Fibroblast of the aortic adventitia (primary cell): ENCODE results near the gene BTAF1. TPM values are rescaled to one million over a fixed set of nuclear protein-coding genes. Genes with fewer than 3 reads are reported as not detected.

Experiments
- DNase-seq: peaks from one replicate; pipeline ENCODE4 v3.0.0-alpha.2; 2010; ENCODE audit warnings: low read depth
- H3K4me3 ChIP-seq: 2 replicates; pipeline ENCODE4 v1.5.1; 2011; ENCODE audit warnings: low read depth, mild to moderate bottlenecking, control low read depth, low read length, moderate library complexity
- total RNA-seq: library from RNA; depleted of rRNA; stranded (reverse); fragments of >200 nt; gene quantifications from 2 replicates; pipeline ENCODE4 v1.2.3, GENCODE V29; 2012; ENCODE audit warnings: low replicate concordance
- TF ChIP-seq, protein P1 (sequence below): IDR thresholded peaks from 2 replicates; pipeline ENCODE4 v1.5.1; 2011; ENCODE audit warnings: mild to moderate bottlenecking, low read length, control low read depth, inconsistent platforms; ENCODE audit not compliant: insufficient read depth

The BTAF1 gene
- total RNA-seq, 1 donor: 43.0 TPM

DNA sequence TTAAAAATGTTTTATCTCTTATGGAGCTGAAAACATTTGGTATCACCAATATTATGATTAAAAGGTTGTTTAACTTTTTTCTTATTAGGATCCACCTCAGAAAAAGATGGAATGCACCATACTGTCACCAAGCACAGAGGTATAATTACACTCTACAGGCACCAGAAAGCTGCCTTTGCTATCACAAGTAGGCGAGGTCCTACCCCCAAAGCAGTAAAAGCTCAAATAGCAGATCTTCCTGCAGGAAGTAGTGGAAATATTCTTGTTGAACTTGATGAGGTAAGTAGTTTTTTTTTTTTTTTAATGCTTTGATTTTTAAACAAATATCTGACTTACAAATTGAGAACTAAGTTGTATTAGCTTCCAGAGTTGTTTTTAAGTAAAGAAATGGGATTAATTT lies 68.5 kb downstream of the BTAF1 start:
- H3K4me3 ChIP-seq: no peak overlapping the region
- TF ChIP-seq, protein P1, sequence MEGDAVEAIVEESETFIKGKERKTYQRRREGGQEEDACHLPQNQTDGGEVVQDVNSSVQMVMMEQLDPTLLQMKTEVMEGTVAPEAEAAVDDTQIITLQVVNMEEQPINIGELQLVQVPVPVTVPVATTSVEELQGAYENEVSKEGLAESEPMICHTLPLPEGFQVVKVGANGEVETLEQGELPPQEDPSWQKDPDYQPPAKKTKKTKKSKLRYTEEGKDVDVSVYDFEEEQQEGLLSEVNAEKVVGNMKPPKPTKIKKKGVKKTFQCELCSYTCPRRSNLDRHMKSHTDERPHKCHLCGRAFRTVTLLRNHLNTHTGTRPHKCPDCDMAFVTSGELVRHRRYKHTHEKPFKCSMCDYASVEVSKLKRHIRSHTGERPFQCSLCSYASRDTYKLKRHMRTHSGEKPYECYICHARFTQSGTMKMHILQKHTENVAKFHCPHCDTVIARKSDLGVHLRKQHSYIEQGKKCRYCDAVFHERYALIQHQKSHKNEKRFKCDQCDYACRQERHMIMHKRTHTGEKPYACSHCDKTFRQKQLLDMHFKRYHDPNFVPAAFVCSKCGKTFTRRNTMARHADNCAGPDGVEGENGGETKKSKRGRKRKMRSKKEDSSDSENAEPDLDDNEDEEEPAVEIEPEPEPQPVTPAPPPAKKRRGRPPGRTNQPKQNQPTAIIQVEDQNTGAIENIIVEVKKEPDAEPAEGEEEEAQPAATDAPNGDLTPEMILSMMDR: no peak
- DNase-seq: no peak

DNA sequence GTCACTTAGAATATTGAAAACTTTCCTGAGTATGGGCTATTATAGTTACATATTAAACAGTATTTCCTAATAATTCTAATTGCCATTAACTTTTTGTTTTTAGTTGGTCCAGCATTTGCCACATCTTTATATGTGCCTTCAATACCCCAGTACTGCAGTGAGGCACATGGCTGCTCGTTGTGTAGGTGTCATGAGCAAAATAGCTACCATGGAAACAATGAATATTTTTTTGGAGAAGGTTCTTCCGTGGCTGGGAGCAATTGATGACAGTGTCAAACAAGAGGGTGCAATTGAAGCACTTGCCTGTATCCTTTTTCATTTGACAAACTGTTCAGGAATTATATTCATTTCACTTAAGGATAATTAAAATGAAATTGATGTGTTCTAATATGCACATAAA lies 72.7 kb downstream of the BTAF1 start:
- H3K4me3 ChIP-seq: no peak overlapping the region
- no peak for DNase-seq
- TF ChIP-seq, protein P1: no peak

- no peak overlapping the region for H3K4me3 ChIP-seq
- DNase-seq: no peak
- TF ChIP-seq, protein P1: no peak
Measured at GRCh38 chr10:92001581-92001980, 78.0 kb downstream of the BTAF1 start.

- DNase-seq: no peak
- H3K4me3 ChIP-seq: no peak overlapping the region
- TF ChIP-seq, protein P1: no peak
Measured at GRCh38 chr10:92001995-92002394, 78.4 kb downstream of the BTAF1 start.

DNA sequence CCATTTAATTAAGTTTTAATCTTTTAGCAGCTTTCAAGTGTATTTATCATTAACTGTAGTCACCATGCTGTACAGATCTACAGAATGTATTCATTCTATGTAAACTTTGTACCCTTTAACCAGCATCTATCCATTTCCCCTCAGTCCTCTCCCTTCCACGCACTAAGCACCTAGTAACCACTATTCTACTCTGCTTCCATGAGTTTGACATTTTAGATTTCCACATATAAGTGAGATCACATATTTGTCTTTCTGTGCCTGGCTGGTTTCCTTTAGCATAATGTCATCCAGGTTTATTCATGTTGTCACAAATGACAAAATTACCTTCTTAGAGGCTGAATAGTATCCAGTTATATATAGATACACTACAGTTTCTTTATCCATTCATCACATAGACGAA lies 79.7 kb downstream of the BTAF1 start:
- no peak overlapping the region for H3K4me3 ChIP-seq

GRCh38 chr10:92005978-92006377 lies 82.4 kb downstream of the BTAF1 start:
- H3K4me3 ChIP-seq: no peak overlapping the region
- DNase-seq: no peak
- TF ChIP-seq, protein P1: no peak

More for the DNA sequence above, 79.7 kb downstream of the BTAF1 start:
- TF ChIP-seq, protein P1: no peak
- no peak for DNase-seq

DNA sequence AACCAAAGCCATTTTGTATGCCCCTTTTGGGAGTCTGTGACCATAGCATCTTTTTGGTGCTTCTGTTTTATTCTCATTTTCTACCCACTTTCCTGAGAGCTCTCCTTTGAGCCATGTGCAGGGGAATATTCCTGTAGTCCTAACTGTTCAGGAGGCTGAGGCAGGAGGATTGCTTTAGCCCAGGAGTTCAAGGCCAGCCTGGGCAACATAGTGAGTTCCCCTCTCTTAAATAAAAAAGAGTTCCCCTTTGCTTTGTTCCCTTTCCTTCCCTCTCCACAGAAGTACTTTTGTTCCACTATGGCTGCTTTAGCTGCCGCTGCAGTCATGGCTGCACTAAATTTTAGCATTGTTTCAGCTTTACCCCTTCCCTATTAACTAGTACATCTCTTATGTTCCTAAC lies 85.9 kb downstream of the BTAF1 start:
- DNase-seq: no peak
- TF ChIP-seq, protein P1: no peak
- H3K4me3 ChIP-seq: no peak overlapping the region
